Neural progenitor cell (in vitro differentiated cells): ENCODE results near the gene CETP. TPM values are rescaled to one million over a fixed set of nuclear protein-coding genes. Genes with fewer than 3 reads are reported as not detected.
A peak's percentile ranks its signal among the peaks of the same experiment; 100 is the strongest.

ENCODE experiments used
- DNase-seq: peaks from one replicate; pipeline ENCODE4 v3.0.0-alpha.2; 2016; ENCODE audit warnings: low spot score
- H2AFZ ChIP-seq: fragments of 200-600 bp; sonication (generic); replicated peaks from 2 replicates; pipeline ENCODE4 v1.6.1; 2016; ENCODE audit warnings: antibody characterized with exemption
- H3F3A ChIP-seq: fragments of 200-600 bp; sonication (generic); 2 replicates; pipeline ENCODE4 v1.6.1; 2016; ENCODE audit warnings: antibody characterized with exemption, low read depth
- H3K27ac ChIP-seq: fragments of 200-600 bp; sonication (generic); 2 replicates; pipeline ENCODE4 v1.5.1; 2016; ENCODE audit warnings: mild to moderate bottlenecking
- H3K27me3 ChIP-seq: fragments of 200-600 bp; sonication (generic); 2 replicates; pipeline ENCODE4 v1.6.1; 2016; ENCODE audit warnings: mild to moderate bottlenecking, moderate library complexity
- H3K36me3 ChIP-seq: fragments of 200-600 bp; sonication (generic); 2 replicates; pipeline ENCODE4 v1.5.1; 2016
- H3K4me1 ChIP-seq: fragments of 200-600 bp; sonication (generic); 2 replicates; pipeline ENCODE4 v1.6.1; 2016; ENCODE audit warnings: mixed run types
- H3K4me2 ChIP-seq: fragments of 200-600 bp; sonication (generic); 2 replicates; pipeline ENCODE4 v1.6.1; 2016
- H3K4me3 ChIP-seq: fragments of 200-600 bp; sonication (generic); 2 replicates; pipeline ENCODE4 v1.5.1; 2016
- H3K79me2 ChIP-seq: fragments of 200-600 bp; sonication (generic); 2 replicates; pipeline ENCODE4 v1.6.1; 2016; ENCODE audit warnings: low read depth
- H3K9ac ChIP-seq: fragments of 200-600 bp; sonication (generic); 2 replicates; pipeline ENCODE4 v1.6.1; 2016
- H3K9me3 ChIP-seq: fragments of 200-600 bp; sonication (generic); 2 replicates; pipeline ENCODE4 v1.5.1; 2016; ENCODE audit warnings: low read depth
- H4K20me1 ChIP-seq: fragments of 200-600 bp; sonication (generic); 2 replicates; pipeline ENCODE4 v1.6.1; 2016; ENCODE audit warnings: low read depth
- H3K27ac Mint-ChIP-seq: 3 replicates; pipeline ENCODE4 v1.8.0; 2021; ENCODE audit warnings: mixed read lengths
- H3K27me3 Mint-ChIP-seq: 2 replicates; pipeline ENCODE4 v1.8.0; 2022; ENCODE audit warnings: low read depth, mild to moderate bottlenecking, inconsistent platforms, moderate library complexity, mixed read lengths; ENCODE audit not compliant: insufficient read depth
- H3K36me3 Mint-ChIP-seq: 3 replicates; pipeline ENCODE4 v1.8.0; 2021; ENCODE audit warnings: mixed read lengths
- H3K4me1 Mint-ChIP-seq: 3 replicates; pipeline ENCODE4 v1.8.0; 2021; ENCODE audit warnings: mixed read lengths
- H3K4me3 Mint-ChIP-seq: 3 replicates; pipeline ENCODE4 v1.8.0; 2021; ENCODE audit warnings: mild to moderate bottlenecking, moderate library complexity, mixed read lengths
- H3K9me3 Mint-ChIP-seq: 3 replicates; pipeline ENCODE4 v1.8.0; 2020; ENCODE audit warnings: mixed read lengths
- CTCF ChIP-seq: fragments of 200-600 bp; sonication (generic); IDR thresholded peaks from 2 replicates; pipeline ENCODE4 v1.5.1; 2017; ENCODE audit warnings: antibody characterized with exemption, mild to moderate bottlenecking
- EZH2 ChIP-seq: fragments of 200-600 bp; sonication (generic); IDR thresholded peaks from 2 replicates; pipeline ENCODE4 v1.6.1; 2017; ENCODE audit warnings: antibody characterized with exemption, mild to moderate bottlenecking, moderate library complexity
- EZH2phosphoT487 ChIP-seq: fragments of 200-600 bp; sonication (generic); IDR thresholded peaks from 2 replicates; pipeline ENCODE4 v1.6.1; 2017; ENCODE audit warnings: antibody characterized with exemption
- total RNA-seq: library from RNA; depleted of rRNA; stranded (reverse); fragments of >200 nt; gene quantifications from 2 replicates; pipeline ENCODE4 v1.2.3, GENCODE V29; 2015; ENCODE audit warnings: low replicate concordance

The CETP gene
- total RNA-seq, 1 donor from 2014 or later: 0.28 TPM

DNA sequence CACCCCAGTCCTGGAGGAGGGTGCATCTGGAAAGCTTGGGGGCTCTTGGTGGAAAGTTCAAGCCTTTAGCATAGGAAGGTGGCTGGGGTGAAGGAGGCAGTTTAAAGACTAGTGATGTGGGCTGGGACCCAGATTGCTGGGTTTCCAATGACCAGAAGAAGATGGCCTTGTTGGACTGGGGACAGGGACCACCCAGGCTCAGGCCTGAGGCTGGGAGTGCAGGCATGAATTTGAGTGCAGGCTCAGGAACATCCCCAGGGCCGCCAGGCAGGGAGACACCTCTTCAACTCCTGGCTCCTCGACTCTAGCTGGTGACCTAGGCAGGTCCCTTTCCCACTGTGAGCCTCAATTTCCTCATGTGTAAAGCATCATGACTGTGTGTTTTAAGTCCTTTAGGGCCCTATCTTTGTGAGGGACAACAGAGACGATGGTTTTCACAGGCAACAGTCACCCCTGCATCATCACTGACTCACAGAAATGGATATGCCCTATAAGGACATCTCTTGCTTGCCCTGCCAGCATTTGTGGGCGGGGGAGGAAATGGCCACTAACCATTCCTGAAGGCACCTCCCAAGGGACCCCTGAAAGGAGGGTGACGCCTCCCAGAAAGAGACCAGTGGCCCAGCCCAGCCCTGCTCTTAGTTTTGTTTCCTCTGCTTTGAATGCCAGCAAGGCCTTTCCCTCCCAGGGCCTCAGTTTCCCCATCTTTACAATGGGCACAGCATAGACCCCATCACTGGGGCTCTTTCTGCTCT lies 38.7 kb downstream of the CETP start:
- H3K4me2 ChIP-seq: no peak overlapping the region
- no peaks in the 10 kb centered on the region for H3F3A ChIP-seq
- H3K4me3 ChIP-seq: no peak overlapping the region
- H3K4me1 Mint-ChIP-seq: peaks cover 7% of the 10 kb centered on the region
- H3K9ac ChIP-seq: no peak overlapping the region
- no peaks in the 10 kb centered on the region for H3K9me3 ChIP-seq
- H2AFZ ChIP-seq: no peak overlapping the region
- H3K4me1 ChIP-seq: peaks cover 9% of the 10 kb centered on the region
- no peaks in the 10 kb centered on the region for H3K36me3 Mint-ChIP-seq
- H3K27ac Mint-ChIP-seq: no peak overlapping the region
- TF ChIP-seq EZH2phosphoT487: no peak
- DNase-seq: no peak
- no peaks in the 10 kb centered on the region for H4K20me1 ChIP-seq
- no peaks in the 10 kb centered on the region for H3K27me3 ChIP-seq
- no peaks in the 10 kb centered on the region for H3K9me3 Mint-ChIP-seq
- H3K4me3 Mint-ChIP-seq: no peak overlapping the region
- no peaks in the 10 kb centered on the region for H3K79me2 ChIP-seq
- peaks cover 11% of the 10 kb centered on the region for H3K27me3 Mint-ChIP-seq
- no peaks in the 10 kb centered on the region for H3K36me3 ChIP-seq
- H3K27ac ChIP-seq: no peak overlapping the region

DNA sequence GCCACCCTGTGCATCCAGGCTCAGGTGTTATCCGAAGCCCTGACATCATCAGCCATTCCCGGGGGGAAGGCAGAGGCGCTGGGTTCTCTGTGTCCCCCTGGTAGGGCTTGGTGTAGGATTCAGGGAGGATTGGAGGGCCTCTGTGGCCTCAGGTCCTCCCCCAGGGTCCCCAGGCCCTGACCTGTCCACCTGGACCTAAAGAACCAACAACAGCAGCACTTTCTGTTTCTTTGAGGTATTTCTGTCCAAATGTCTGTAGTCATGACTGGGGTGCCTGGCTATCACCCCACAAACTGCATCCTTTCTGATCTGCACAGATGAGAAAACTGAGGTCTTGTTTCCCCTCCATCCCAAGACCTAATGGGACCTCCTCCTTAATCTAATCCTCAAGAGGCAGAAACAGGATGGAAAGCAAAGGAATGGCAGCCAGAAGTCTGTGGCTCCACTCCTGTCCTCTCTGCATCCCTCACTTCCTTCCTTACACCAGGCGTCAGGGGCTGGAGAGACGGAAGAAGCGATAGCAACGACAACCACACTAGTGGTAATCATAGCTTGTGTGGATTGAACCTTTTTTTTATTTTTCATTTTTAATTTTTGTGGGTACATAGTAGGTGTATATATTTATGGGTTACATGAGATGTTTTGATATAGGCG lies 39.4 kb downstream of the CETP start:
- Mint-ChIP-seq H3K27ac (no peak overlapping the region), H3K4me3 (no peak overlapping the region), H3K4me1 (peaks cover 7% of the 10 kb centered on the region), H3K36me3 (no peaks in the 10 kb centered on the region), H3K9me3 (no peaks in the 10 kb centered on the region), H3K27me3 (peaks cover 13% of the 10 kb centered on the region)
- no peaks in the 10 kb centered on the region for H3F3A ChIP-seq
- H3K27me3 ChIP-seq: no peaks in the 10 kb centered on the region
- H4K20me1 ChIP-seq: no peaks in the 10 kb centered on the region
- H3K4me1 ChIP-seq: peaks cover 9% of the 10 kb centered on the region
- no peak overlapping the region for H3K4me2 ChIP-seq
- no peak overlapping the region for H3K9ac ChIP-seq
- no peak for TF ChIP-seq CTCF
- no peak for TF ChIP-seq EZH2
- no peak for TF ChIP-seq EZH2phosphoT487
- no peaks in the 10 kb centered on the region for H3K79me2 ChIP-seq
- no peaks in the 10 kb centered on the region for H3K36me3 ChIP-seq
- no peaks in the 10 kb centered on the region for H3K9me3 ChIP-seq
- DNase-seq: no peak
- H3K4me3 ChIP-seq: no peak overlapping the region
- no peak overlapping the region for H3K27ac ChIP-seq
- H2AFZ ChIP-seq: no peak overlapping the region

DNA sequence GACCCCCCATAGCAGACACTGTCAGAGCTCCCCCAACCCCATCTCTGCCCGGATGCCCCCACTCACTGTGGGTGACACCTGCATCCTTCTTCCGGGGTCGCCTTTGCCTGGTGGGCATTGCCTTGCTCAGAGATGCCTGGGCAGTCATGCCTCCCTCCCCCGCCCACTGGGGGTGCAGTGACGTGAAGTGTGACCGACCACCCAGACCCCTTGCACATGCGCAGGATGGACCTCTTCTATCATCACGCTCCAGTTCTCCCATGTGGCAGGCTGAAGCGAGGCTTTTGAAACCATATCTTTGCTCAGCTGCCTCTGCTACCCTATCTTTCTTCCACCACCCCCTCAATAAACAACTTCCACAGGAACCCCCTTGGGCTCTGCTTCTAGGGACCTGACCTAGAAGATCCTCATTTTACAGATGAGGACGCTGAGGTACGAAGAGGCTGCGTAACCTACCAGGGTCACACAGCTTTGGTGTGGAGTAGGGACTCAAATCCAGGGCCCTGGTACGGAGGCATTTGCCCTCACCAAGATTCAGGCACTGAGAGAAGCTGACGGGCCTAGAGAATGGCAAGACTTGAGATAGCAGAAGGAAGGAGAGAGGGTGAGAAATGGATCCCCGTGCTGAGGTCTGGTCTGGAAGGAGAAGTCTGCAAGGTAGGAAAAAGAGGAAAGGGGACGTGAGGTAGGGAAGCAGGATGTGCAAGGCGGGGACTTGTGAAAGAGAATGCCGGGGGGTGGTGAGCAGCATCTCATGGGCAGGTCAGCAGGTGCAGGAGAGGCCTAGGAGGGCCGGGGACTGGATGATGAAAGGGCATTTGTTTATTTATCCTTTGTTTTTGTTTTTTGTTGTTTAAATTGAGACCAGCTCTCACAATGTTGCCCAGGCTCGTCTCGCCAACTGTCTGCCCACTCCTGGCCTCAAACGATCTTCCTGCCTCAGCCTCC lies 42.0 kb downstream of the CETP start:
- Histone ChIP-seq H3K9me3 (no peaks in the 10 kb centered on the region), H3K4me2 (no peak overlapping the region), H4K20me1 (no peaks in the 10 kb centered on the region), H3K4me3 (no peak overlapping the region), H3K27ac (no peak overlapping the region), H2AFZ (peak overlapping the region; percentile 42), H3K9ac (no peak overlapping the region), H3F3A (no peaks in the 10 kb centered on the region), H3K4me1 (peaks cover 6% of the 10 kb centered on the region), H3K36me3 (no peaks in the 10 kb centered on the region), H3K79me2 (no peaks in the 10 kb centered on the region), H3K27me3 (no peaks in the 10 kb centered on the region)
- Mint-ChIP-seq H3K27ac (peak overlapping the region; percentile 8), H3K4me1 (peaks cover 7% of the 10 kb centered on the region), H3K4me3 (no peak overlapping the region), H3K36me3 (no peaks in the 10 kb centered on the region), H3K9me3 (no peaks in the 10 kb centered on the region), H3K27me3 (peaks cover 10% of the 10 kb centered on the region)
- TF ChIP-seq EZH2 (no peak), EZH2phosphoT487 (no peak), CTCF (no peak)
- no peak for DNase-seq
